ENCODE measurements around the gene CDC42EP2. TPM values are rescaled to one million over a fixed set of nuclear protein-coding genes. Genes with fewer than 3 reads are reported as not detected.

Gene CDC42EP2
- 35.3 and 42.7 TPM in 2 replicates for total RNA-seq (2014; rRNA removed; shearing (Covaris generic))
- polyA plus RNA-seq (2015; cell fraction: cytosol; rRNA removed) = 46.6 and 55.5 TPM in 2 replicates
- polyA plus RNA-seq (2015; cell fraction: nucleus; rRNA removed) = 45.7 TPM in 2 replicates

- DNase-seq (ENCODE audit: low read depth) = peak; percentile 74
Measured at GRCh38 chr11:65314501-65315203, at the start of gene CDC42EP2. Gene CDC42EP2 (plus strand): TSS chr11:65314866. CDS start chr11:65320899, 6,033 bp downstream.

GRCh38 chr11:65266210-65266609 is 48.5 kb upstream of the CDC42EP2 start:
- no peak for DNase-seq (ENCODE audit: low read depth)

GRCh38 chr11:65274735-65275682 is 39.7 kb upstream of the CDC42EP2 start:
- DNase-seq (ENCODE audit: low read depth) = peak; percentile 92

GRCh38 chr11:65275906-65276305 is 38.8 kb upstream of the CDC42EP2 start:
- DNase-seq (ENCODE audit: low read depth) = no peak

GRCh38 chr11:65277631-65278277 is 36.9 kb upstream of the CDC42EP2 start:
- no peak for DNase-seq (ENCODE audit: low read depth)

GRCh38 chr11:65278356-65278755 is 36.3 kb upstream of the CDC42EP2 start:
- DNase-seq (ENCODE audit: low read depth) = no peak

GRCh38 chr11:65279279-65279678 is 35.4 kb upstream of the CDC42EP2 start:
- DNase-seq (ENCODE audit: low read depth) = no peak

- peak; percentile 97 for DNase-seq (ENCODE audit: low read depth)
Measured at GRCh38 chr11:65279741-65280440, 34.8 kb upstream of the CDC42EP2 start.

- DNase-seq (ENCODE audit: low read depth) = no peak
Measured at GRCh38 chr11:65280646-65281045, 34.0 kb upstream of the CDC42EP2 start.

- no peak for DNase-seq (ENCODE audit: low read depth)
Measured at GRCh38 chr11:65286686-65287085, 28.0 kb upstream of the CDC42EP2 start.

- no peak for DNase-seq (ENCODE audit: low read depth)
Measured at GRCh38 chr11:65287601-65288000, 27.1 kb upstream of the CDC42EP2 start.

- no peak for DNase-seq (ENCODE audit: low read depth)
Measured at GRCh38 chr11:65288706-65289536, 25.7 kb upstream of the CDC42EP2 start.

GRCh38 chr11:65290448-65291165 is 24.1 kb upstream of the CDC42EP2 start:
- peak; percentile 78 for DNase-seq (ENCODE audit: low read depth)

- peak; percentile 53 for DNase-seq (ENCODE audit: low read depth)
Measured at GRCh38 chr11:65291613-65292012, 23.1 kb upstream of the CDC42EP2 start.

- DNase-seq (ENCODE audit: low read depth) = no peak
Measured at GRCh38 chr11:65292890-65293289, 21.8 kb upstream of the CDC42EP2 start.

- no peak for DNase-seq (ENCODE audit: low read depth)
Measured at GRCh38 chr11:65293909-65294381, 20.7 kb upstream of the CDC42EP2 start.

- DNase-seq (ENCODE audit: low read depth) = no peak
Measured at GRCh38 chr11:65295001-65295400, 19.7 kb upstream of the CDC42EP2 start.

- no peak for DNase-seq (ENCODE audit: low read depth)
Measured at GRCh38 chr11:65295571-65296341, 18.9 kb upstream of the CDC42EP2 start.

Measured in HT1080 (cell line).